Left hindlimb (tissue), 1 donor: ENCODE data around the gene NYNRIN.

Source experiments
- DNase-seq: peaks from one replicate; pipeline ENCODE4 v3.0.0-alpha.2; 2018

NYNRIN gene

GRCh38 chr14:24415421-24416253 lies 16.8 kb downstream of the NYNRIN start:
- DNase-seq, result no peak

DNA sequence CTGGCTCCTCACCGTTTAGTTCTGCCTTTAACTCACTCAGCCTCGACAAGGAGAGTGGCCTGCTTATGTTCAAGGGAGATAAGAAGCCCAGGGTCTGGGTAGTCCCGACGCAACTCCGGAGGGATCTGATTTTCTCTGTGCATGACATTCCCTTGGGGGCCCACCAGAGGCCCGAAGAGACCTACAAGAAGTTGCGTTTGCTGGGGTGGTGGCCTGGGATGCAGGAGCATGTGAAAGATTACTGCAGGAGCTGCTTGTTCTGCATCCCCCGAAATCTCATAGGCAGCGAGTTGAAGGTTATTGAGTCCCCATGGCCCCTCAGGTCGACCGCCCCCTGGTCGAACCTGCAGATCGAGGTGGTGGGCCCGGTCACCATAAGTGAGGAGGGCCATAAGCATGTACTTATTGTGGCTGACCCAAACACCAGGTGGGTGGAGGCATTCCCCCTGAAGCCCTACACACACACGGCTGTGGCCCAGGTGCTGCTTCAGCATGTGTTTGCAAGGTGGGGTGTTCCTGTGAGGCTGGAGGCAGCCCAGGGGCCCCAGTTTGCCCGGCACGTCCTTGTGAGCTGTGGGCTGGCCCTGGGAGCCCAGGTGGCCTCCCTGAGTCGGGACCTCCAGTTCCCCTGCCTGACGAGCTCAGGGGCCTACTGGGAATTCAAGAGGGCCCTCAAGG lies 17.6 kb downstream of the NYNRIN start:
- peak; percentile 42 for DNase-seq

GRCh38 chr14:24416932-24417619 lies 18.3 kb downstream of the NYNRIN start:
- DNase-seq, result peak; percentile 38

GRCh38 chr14:24417832-24418491 lies 19.2 kb downstream of the NYNRIN start:
- no peak for DNase-seq

DNA sequence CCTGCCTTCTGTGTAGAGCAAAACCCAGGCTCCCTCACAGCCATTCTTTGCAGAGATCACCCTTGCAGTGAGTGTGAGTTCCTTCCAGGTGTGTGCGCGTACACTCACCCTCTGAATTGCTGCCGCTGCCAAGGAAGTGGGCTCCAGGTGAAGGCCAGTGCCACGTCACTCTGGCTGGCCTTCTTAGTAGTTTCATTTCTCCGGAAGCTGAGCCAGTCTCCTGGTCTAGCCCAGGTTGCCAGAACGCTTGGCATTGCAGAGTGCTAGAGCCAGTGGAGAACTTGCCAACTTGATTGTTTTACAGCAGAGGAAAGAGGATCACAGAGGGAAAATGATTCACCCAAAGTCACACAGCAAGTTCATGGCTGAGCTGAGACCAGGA lies 19.7 kb downstream of the NYNRIN start:
- peak; percentile 43 for DNase-seq

DNA sequence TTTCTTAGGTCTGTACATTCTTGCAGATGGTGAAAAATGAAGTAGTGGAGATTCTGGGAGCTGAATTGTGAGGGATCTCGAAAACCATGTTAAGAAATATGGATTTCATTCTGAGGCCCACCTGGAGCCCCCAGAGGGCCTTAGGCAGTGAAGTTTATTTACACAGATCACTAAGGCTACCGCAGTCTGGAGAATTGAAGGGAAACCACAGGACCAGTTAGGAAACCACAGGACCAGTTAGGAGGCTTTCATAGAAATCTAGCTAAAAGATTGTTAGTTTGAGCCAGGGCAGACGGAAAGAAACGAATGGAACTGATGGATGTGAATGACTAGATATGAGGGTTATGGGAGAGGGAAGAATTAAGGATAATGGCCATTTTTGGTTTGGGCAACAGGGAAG lies 23.5 kb downstream of the NYNRIN start:
- DNase-seq, result no peak

DNA sequence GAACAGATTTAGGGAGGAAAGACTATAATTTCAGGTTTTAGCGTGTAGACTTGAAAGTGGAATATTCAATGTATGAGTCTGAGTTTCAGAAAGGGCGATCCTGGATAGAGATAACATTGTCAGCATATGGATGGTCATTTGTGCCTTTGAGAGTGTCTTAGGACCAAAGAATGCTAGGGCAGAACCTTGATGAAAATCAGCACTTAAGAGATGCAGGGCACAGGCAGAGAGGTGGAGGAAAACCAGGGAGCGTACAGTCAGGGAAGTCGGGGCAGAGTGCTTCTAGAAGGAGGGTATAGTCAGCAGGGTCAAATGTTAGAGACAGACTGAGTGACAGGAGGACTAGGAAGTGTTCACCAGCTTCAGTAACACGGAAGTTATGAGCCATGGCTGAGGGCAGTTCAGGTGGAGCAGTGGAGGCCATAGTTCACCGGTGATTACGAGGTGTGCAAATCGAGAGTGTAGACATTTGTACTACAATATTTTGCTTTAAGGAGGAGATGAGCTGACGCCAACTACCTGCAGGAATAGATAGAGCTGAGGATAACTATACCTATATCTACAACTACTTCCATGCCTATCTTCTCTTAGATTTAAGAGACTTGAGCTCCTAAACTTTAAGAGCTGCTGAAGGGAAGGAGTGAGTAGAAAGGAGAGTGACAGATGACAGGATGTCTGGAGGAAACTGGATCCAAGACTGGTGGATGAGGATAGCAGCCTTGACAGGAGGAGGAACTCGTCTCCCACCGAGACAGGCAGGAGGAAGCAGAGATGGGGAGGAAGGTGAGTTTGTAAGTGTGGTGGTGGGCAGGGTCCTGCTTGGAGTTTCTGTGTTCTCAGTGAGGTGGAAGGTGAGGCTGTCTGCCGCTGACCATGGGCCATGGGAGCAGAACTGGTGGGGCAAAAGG lies 24.1 kb downstream of the NYNRIN start:
- DNase-seq, result no peak

- DNase-seq, result no peak
These were observed 26.9 kb downstream of the NYNRIN start for GRCh38 chr14:24425704-24426103.

GRCh38 chr14:24426150-24426911 lies 27.5 kb downstream of the NYNRIN start:
- DNase-seq, result no peak

GRCh38 chr14:24426912-24427536 lies 28.2 kb downstream of the NYNRIN start:
- DNase-seq, result no peak

DNA sequence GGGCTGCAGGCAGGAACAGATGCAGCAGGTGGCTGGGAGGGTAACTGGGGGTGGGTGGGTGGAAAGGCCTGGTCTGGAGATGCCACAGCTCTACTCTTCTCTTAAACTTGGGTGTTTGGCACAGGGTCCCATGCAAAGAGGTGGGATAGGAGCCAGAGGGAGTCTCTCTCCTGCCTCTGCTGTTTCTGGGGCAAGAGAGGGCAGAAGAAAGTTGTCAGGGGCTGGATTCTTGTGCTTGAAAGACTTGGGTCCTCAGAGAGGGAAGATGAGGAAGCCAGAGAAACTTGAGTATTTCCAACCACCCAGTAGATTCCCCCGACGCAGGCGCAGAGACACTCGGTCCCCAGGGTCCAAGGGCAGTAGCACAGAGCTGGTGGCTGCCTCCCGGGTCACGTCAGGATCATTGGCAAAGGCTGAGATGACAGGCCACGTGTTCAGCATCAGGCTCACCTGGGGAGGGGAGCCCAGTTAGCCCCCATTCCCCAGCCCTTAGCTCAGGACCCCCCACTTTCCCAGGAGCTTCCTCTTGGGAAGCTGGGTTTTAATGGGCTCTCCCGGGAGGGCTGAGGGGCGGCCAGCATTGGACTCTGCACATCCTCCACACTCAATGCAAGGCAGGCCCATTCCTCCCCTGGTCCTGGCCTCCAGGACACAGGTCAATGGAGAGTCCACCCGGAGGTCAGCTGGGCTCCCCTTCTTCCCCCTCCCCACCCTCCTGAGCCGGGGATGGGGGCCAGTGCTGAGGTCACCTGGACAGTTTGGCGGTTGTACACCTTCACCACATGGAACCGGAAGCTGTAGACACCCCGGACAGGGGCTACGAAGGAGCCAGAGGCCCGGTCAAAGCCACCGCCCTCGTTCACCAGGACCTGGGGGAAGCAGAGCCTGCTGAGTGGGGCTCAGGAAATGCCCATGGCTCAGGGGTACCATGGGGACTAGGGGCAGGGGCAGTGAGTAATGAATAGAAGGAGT lies 29.0 kb downstream of the NYNRIN start:
- peak; percentile 40 for DNase-seq

- peak; percentile 53 for DNase-seq
These were observed 30.0 kb downstream of the NYNRIN start for GRCh38 chr14:24428628-24429394.

GRCh38 chr14:24429395-24430142 lies 30.8 kb downstream of the NYNRIN start, which contains the start of the genes CBLN3 and KHNYN:
Gene CBLN3, minus strand, starts transcription at chr14:24429668. Its CDS starts 614 bp downstream, at chr14:24429054.
Gene KHNYN, plus strand, starts transcription at chr14:24429954. Its CDS starts 777 bp downstream, at chr14:24430731.
- DNase-seq, result peak; percentile 93

- DNase-seq, result peak; percentile 91
These were observed 31.4 kb downstream of the NYNRIN start for GRCh38 chr14:24430143-24430681.

DNA sequence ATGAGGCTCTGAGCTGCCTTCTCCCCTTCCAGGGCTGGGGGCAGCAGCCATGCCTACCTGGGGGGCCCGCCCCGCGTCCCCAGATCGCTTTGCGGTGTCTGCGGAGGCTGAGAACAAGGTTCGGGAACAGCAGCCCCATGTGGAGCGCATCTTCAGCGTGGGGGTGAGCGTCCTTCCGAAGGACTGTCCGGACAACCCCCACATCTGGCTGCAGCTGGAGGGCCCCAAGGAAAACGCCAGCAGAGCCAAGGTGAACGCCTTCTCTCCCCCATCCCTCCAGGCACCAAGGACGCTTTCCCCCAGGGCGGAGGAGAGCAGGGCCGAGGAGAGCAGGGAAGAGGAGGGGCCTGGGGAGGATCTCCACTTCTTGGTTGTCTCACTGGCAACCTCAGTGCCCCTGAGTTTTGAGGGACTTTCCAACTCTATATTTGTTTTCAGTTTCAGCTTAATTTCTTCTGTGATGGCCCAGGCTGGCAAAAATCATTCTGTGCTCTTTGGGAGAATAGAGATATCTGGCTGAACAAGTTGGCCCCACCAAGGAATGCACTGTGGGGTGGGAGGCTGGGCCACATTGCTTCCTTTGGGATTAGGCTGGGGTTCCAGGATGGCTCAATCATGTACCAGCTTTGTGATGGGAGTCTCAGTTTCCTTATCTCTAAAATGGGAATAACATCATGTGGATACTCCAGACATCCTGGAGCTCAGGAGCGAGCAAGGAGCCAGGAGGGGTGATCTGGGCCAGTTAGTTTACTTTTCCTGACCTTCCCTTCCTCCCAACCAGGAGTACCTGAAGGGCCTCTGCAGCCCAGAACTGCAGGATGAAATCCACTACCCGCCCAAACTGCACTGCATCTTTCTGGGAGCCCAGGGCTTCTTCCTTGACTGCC lies 32.1 kb downstream of the NYNRIN start:
- DNase-seq, result peak; percentile 66

DNA sequence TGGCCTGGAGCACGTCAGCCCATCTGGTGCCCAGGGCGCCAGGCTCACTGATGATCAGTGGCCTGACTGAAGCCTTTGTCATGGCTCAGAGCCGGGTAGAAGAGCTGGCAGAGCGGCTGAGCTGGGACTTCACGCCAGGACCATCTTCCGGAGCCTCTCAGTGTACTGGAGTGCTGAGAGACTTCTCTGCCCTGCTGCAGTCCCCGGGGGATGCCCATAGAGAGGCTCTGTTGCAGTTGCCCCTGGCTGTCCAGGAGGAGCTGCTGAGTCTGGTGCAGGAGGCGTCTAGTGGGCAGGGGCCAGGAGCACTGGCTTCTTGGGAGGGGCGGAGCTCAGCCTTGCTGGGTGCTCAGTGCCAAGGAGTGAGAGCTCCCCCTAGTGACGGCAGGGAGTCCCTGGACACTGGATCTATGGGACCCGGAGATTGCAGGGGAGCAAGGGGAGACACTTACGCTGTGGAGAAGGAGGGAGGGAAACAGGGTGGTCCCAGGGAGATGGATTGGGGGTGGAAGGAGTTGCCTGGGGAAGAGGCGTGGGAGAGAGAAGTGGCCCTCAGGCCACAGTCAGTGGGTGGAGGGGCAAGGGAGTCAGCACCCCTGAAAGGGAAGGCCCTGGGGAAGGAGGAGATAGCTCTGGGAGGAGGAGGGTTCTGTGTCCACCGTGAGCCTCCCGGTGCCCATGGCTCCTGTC lies 32.9 kb downstream of the NYNRIN start:
- peak; percentile 90 for DNase-seq
